ENCODE measurements around the gene COX6B2. TPM values are rescaled to one million over a fixed set of nuclear protein-coding genes. Genes with fewer than 3 reads are reported as not detected.
"Not testable (repeated sequence)": the region's sequence is repeated elsewhere in the genome, so short reads cannot be mapped to it uniquely, and the experiment has no call there.

Gene COX6B2
- total RNA-seq, 1 donor from 2014 or later, result 0.29 TPM

DNA sequence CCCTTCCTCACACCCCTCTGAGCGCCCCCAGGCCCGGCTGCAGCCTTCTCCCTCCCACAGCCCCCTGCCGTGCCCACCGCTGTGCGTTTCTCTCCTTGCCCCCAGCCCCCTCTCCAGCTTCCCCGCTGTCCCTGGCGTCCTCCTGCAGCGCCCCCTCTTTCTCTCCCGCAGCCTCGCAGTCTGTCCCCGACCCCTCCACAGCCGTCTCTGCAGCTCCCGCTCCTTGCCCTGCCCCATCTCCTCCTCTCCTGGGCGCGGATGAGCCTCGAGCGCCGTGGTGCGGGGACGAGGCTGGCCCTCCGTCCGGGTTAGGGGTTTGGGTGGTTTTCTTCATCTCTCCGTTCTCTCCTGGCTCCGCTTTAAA is 13.8 kb downstream of the COX6B2 start:
- Histone ChIP-seq H3K36me3 (ENCODE audit: control insufficient read depth, insufficient read depth, low read length) (peaks cover 1% of the 10 kb centered on the region), H3K4me3 (ENCODE audit: low read depth, low read length) (peak overlapping the region; percentile 86), H3K27me3 (ENCODE audit: control insufficient read depth, insufficient read depth, low read length) (no peaks in the 10 kb centered on the region)
- TF ChIP-seq, protein P1, sequence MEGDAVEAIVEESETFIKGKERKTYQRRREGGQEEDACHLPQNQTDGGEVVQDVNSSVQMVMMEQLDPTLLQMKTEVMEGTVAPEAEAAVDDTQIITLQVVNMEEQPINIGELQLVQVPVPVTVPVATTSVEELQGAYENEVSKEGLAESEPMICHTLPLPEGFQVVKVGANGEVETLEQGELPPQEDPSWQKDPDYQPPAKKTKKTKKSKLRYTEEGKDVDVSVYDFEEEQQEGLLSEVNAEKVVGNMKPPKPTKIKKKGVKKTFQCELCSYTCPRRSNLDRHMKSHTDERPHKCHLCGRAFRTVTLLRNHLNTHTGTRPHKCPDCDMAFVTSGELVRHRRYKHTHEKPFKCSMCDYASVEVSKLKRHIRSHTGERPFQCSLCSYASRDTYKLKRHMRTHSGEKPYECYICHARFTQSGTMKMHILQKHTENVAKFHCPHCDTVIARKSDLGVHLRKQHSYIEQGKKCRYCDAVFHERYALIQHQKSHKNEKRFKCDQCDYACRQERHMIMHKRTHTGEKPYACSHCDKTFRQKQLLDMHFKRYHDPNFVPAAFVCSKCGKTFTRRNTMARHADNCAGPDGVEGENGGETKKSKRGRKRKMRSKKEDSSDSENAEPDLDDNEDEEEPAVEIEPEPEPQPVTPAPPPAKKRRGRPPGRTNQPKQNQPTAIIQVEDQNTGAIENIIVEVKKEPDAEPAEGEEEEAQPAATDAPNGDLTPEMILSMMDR (IDR thresholded peaks at IDR 0.05; ENCODE audit: insufficient read depth, low read length, poor library complexity, severe bottlenecking), result peak; percentile 50
- DNase-seq (ENCODE audit: low read depth), result no peak

DNA sequence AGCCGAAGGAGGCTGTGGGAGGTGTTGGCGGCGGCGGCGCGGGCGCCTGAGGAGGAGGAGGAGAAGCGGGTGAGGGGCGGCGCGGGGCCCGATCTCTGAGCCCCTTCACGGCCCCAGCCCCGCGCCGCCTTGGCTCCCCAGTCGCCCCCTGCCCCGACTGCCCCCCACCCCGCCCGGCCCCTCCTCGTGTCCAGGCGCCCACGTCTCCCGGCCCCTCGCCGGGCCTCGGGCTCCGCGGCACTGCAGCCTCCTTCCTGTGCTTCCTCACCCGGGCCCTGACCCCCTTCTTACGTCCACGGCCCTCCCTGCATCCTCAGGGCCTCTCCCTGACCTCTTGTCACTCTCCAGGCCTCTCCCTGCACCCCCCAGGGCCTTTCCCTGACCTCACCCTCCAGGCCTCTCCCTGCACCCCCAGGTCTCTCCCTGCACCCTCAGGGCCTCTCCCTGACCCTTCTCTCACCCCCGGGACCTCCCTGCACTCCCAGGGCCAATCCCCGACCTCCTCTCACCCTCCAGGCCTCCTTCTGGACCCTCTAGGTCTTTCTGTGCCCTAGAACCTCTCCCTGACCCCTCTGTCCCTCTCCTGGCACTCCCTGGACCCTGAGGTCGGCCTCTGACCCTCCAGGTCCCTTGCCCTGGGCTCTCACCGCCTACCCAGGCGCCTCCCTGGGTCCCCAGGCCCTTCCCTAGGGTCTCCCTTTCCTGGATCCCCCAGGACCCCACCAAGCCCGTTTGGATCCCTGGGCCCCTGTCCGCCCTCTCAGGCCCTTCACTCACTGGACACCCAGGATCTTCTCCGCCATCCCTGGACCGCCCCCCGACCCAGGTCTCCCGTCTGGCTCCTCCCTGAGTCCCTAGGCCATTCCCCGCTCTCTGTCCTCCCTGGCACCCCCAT is 14.4 kb downstream of the COX6B2 start:
- H3K4me3 ChIP-seq (ENCODE audit: low read depth, low read length), result peak overlapping the region; percentile 86
- no peak for DNase-seq (ENCODE audit: low read depth)
- TF ChIP-seq, protein P1 (IDR thresholded peaks at IDR 0.05; ENCODE audit: insufficient read depth, low read length, poor library complexity, severe bottlenecking), result no peak
- no peaks in the 10 kb centered on the region for H3K27me3 ChIP-seq (ENCODE audit: control insufficient read depth, insufficient read depth, low read length)
- H3K36me3 ChIP-seq (ENCODE audit: control insufficient read depth, insufficient read depth, low read length), result peaks cover 1% of the 10 kb centered on the region

DNA sequence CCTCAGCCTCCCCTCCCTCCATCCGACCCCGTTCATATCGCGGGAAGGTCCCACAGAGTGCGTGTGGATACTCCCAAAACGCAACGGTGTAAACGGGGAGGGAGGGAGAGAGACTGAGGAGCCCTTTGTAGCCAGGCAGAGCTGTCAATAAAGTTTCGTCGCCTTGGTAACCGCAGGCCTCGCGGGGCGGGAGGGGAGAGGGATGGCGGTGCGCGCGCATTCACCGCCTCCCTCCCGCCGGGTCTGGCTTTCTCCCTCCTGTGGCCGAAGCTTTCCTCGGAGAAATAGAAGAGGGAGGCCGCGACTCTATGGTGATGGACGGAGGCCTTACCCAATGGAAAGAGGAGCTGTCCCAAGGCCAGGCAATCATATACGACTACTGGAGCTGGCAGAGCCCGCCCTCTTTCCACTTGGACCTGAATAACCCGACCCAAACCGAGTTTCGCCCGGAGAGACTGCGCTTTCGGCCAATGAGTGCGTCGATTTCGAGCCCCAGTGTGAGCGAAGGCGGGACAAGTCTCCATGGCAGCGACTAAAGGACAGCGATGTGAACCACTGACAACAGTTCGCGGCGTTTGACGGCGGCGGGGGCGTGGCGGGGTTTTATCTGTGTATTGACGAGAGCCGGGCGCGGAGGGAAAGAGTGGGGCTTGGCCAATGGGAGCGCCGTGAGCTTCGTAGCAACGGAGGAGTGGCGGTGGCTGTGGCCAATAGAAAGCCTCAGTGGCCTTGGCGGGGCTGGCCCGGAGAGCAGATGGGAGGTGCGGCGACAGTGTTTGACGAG is 15.2 kb downstream of the COX6B2 start, which contains the start of gene KMT5C:
TSS of gene KMT5C (plus strand) at position 772 of the 784 bp plus-strand sequence. CDS start 2,061 bp downstream, outside the sequence.
- TF ChIP-seq, protein P1 (IDR thresholded peaks at IDR 0.05; ENCODE audit: insufficient read depth, low read length, poor library complexity, severe bottlenecking), result peak; percentile 42
- DNase-seq (ENCODE audit: low read depth), result peak; percentile 100
- peak within 1 kb of the TSS; percentile 86 for H3K4me3 ChIP-seq (ENCODE audit: low read depth, low read length)
- H3K36me3 ChIP-seq (ENCODE audit: control insufficient read depth, insufficient read depth, low read length), result peaks cover 1% of the 10 kb centered on the region
- no peaks in the 10 kb centered on the region for H3K27me3 ChIP-seq (ENCODE audit: control insufficient read depth, insufficient read depth, low read length)

DNA sequence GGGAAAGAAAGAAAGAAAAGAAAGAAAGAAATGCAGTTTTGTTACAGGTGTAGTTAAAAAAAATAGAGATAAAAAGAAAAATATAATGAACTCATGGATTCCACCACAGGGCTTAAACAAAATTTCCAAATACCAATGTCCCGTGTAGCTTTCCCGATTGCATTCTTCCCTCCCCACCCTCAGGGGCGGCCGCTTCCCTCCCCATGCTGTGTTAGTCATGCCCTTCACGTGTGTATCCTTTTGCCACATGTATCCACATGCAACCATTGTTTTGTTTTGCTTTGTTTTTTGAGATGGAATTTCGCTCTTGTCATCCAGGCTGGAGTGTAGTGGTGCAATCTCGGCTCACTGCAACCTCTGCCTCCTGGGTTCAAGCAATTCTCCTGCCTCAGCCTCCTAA is 18.4 kb downstream of the COX6B2 start:
- H3K36me3 ChIP-seq (ENCODE audit: control insufficient read depth, insufficient read depth, low read length), result no peaks in the 10 kb centered on the region
- no peak for DNase-seq (ENCODE audit: low read depth)
- no peaks in the 10 kb centered on the region for H3K27me3 ChIP-seq (ENCODE audit: control insufficient read depth, insufficient read depth, low read length)
- H3K4me3 ChIP-seq (ENCODE audit: low read depth, low read length), result no peak overlapping the region
- TF ChIP-seq, protein P1 (IDR thresholded peaks at IDR 0.05; ENCODE audit: insufficient read depth, low read length, poor library complexity, severe bottlenecking), result no peak

DNA sequence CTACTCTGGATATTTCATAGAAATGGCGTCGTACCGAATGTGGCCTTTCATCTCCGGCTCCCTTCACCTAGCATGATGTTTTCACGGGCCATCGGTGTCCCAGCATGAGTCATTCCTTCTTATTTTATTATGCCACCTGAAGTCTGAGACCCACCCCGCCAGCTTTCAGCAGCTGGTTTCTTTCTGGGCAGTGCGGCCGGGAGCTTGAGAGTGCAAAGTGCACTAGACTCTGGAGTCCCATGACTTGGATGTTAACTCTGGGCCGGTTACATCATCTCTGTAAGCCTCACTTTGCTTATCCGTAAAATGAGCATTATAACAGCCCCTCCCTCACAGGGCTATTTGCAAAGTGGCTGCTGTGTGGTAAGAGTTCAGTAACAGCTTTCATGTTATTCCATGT is 20.6 kb downstream of the COX6B2 start:
- TF ChIP-seq, protein P1 (IDR thresholded peaks at IDR 0.05; ENCODE audit: insufficient read depth, low read length, poor library complexity, severe bottlenecking), result no peak
- H3K27me3 ChIP-seq (ENCODE audit: control insufficient read depth, insufficient read depth, low read length), result no peaks in the 10 kb centered on the region
- H3K36me3 ChIP-seq (ENCODE audit: control insufficient read depth, insufficient read depth, low read length), result no peaks in the 10 kb centered on the region
- DNase-seq (ENCODE audit: low read depth), result no peak
- H3K4me3 ChIP-seq (ENCODE audit: low read depth, low read length), result no peak overlapping the region

DNA sequence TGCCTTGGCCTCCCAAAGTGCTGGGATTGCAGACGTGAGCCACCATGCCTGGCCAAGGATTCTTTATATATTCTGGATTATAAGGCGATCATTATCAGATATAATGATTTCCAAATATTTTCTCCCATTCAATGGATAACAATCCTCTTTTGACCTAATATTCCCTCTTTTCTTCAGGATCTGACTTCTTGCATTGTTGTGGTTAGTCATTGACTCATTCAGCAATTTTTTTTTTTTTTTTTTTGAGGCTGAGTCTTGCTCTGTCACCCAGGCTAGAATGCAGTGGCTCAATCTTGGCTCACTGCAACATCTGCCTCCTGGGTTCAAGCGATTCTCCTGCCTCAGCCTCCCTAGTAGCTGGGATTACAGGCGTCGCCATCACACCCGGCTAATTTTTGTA is 24.7 kb downstream of the COX6B2 start:
- H3K36me3 ChIP-seq (ENCODE audit: control insufficient read depth, insufficient read depth, low read length); H3K27me3 ChIP-seq (ENCODE audit: control insufficient read depth, insufficient read depth, low read length); DNase-seq (ENCODE audit: low read depth); H3K4me3 ChIP-seq (ENCODE audit: low read depth, low read length): not testable (repeated sequence)

DNA sequence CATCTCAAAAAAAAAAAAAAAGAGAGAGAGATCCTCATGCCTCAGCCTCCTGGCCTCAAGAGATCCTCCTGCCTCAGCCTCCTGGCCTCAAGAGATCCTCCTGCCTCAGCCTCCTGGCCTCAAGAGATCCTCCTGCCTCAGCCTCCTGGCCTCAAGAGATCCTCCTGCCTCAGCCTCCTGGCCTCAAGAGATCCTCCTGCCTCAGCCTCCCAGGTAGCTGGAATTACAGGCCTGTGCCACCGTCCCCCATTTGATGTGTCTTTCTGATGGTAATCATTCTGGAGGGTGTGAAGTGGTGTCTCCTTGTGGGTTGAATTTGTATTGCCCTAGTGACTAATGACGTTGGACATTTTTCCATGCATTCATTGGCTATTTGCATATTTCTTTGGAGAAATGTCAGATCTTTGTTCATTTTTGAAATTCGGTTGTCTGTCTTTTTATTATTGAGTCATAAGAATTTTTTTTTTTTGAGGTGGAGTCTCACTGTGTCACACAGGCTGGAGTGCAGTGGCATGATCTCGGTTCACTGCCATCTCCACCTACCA is 25.7 kb downstream of the COX6B2 start:
- not testable (repeated sequence) for H3K4me3 ChIP-seq (ENCODE audit: low read depth, low read length); H3K27me3 ChIP-seq (ENCODE audit: control insufficient read depth, insufficient read depth, low read length); H3K36me3 ChIP-seq (ENCODE audit: control insufficient read depth, insufficient read depth, low read length); DNase-seq (ENCODE audit: low read depth)

All from kidney epithelial cell (primary cell).